ENCODE results near the gene PDGFD. TPM values are rescaled to one million over a fixed set of nuclear protein-coding genes. Genes with fewer than 3 reads are reported as not detected.

The PDGFD gene
- total RNA-seq, 1 donor from 2014 or later = 8.0 TPM

DNA sequence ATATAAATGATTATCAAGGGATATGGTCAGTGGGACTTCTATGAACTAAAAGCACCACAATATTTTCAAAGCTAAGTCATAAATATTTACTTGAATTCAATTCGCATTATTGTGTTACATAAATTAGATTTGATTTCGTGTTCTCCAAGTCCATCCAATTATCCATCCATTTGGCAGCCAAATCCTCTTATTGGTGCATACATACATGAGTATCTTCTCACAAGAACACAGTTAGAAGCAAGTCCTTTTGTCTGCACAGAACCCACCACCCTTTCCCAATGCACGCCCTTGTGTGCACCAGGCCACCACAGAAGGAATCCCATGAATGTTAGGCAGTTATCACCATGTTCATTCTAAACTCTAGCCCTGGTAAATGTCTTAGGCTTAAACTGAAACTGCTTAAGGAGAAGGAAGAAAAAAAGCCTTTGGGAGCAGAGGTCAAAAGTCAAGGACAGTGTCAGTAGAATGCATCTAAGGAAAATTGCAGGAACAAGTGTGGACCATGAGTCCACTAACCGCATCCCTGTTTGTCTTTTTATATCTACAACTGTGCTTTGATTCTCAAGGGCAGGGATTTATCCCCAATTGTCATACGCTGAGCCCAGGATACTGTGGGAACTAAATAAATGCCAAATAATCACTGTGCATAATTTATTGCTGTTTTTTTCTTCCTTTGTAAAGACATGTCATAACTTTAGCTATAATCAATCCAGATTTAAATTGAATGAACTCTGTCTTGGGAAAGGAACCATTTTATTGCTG, 235.7 kb downstream of the PDGFD start:
- peaks cover 2% of the 10 kb centered on the region for H3K27me3 Mint-ChIP-seq
- H3K4me3 Mint-ChIP-seq (ENCODE audit: low read depth) = no peak overlapping the region
- H3K9me3 Mint-ChIP-seq (ENCODE audit: low read depth) = no peaks in the 10 kb centered on the region
- TF ChIP-seq, protein P1, sequence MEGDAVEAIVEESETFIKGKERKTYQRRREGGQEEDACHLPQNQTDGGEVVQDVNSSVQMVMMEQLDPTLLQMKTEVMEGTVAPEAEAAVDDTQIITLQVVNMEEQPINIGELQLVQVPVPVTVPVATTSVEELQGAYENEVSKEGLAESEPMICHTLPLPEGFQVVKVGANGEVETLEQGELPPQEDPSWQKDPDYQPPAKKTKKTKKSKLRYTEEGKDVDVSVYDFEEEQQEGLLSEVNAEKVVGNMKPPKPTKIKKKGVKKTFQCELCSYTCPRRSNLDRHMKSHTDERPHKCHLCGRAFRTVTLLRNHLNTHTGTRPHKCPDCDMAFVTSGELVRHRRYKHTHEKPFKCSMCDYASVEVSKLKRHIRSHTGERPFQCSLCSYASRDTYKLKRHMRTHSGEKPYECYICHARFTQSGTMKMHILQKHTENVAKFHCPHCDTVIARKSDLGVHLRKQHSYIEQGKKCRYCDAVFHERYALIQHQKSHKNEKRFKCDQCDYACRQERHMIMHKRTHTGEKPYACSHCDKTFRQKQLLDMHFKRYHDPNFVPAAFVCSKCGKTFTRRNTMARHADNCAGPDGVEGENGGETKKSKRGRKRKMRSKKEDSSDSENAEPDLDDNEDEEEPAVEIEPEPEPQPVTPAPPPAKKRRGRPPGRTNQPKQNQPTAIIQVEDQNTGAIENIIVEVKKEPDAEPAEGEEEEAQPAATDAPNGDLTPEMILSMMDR (IDR thresholded peaks at IDR 0.05; ENCODE audit: unreplicated experiment) = no peak
- no peak for DNase-seq (ENCODE audit: low spot score, unreplicated experiment)
- H3K27ac Mint-ChIP-seq = no peak overlapping the region
- H3K36me3 Mint-ChIP-seq (ENCODE audit: insufficient read depth) = no peaks in the 10 kb centered on the region
- peaks cover 29% of the 10 kb centered on the region for H3K4me1 Mint-ChIP-seq (ENCODE audit: low read depth)

DNA sequence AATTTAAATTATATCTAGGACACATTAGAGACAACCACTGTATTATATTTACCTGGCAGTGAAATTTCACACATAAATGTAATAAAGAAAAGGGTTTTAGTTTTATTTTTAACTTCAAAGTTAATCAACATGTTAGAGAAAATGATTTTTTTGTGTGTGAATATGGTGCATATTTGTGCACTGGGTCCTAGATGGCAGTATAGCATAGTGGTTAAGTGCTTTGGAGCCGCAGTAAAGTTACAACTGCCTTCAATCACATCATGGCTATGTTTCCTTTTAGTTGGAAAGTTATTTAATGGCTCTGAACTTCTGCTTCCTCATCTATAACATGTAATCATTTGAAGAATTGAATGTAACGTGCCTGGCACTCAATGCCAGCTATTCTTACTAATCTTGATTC, 236.4 kb downstream of the PDGFD start:
- peaks cover 2% of the 10 kb centered on the region for H3K27me3 Mint-ChIP-seq
- DNase-seq (ENCODE audit: low spot score, unreplicated experiment) = no peak
- H3K36me3 Mint-ChIP-seq (ENCODE audit: insufficient read depth) = no peaks in the 10 kb centered on the region
- TF ChIP-seq, protein P1 (IDR thresholded peaks at IDR 0.05; ENCODE audit: unreplicated experiment) = peak; percentile 29
- H3K4me1 Mint-ChIP-seq (ENCODE audit: low read depth) = peaks cover 33% of the 10 kb centered on the region
- H3K9me3 Mint-ChIP-seq (ENCODE audit: low read depth) = no peaks in the 10 kb centered on the region
- no peak overlapping the region for H3K27ac Mint-ChIP-seq
- H3K4me3 Mint-ChIP-seq (ENCODE audit: low read depth) = no peak overlapping the region

DNA sequence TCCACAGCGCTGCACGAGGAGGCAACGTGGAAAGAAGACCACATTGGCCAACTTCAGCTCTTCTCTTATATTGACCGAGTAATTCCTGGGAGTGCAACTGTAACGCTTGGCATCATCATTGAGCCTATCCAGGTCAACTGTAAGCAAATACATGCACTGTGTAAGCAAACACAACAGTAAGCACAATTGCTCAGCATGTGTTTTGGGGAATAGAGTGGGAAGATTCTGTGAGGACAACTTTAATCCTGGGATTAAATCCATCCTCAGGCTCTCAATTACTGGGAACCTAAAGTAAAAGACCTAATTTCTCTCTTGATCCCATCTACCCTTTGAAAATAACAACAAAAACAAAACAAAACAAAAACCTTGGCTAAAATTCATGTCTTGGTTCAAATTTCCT, 237.0 kb downstream of the PDGFD start:
- TF ChIP-seq, protein P1 (IDR thresholded peaks at IDR 0.05; ENCODE audit: unreplicated experiment) = no peak
- Mint-ChIP-seq H3K4me3 (ENCODE audit: low read depth) (no peak overlapping the region), H3K27me3 (peaks cover 2% of the 10 kb centered on the region), H3K4me1 (ENCODE audit: low read depth) (peaks cover 33% of the 10 kb centered on the region), H3K36me3 (ENCODE audit: insufficient read depth) (no peaks in the 10 kb centered on the region), H3K9me3 (ENCODE audit: low read depth) (no peaks in the 10 kb centered on the region), H3K27ac (no peak overlapping the region)
- no peak for DNase-seq (ENCODE audit: low spot score, unreplicated experiment)

DNA sequence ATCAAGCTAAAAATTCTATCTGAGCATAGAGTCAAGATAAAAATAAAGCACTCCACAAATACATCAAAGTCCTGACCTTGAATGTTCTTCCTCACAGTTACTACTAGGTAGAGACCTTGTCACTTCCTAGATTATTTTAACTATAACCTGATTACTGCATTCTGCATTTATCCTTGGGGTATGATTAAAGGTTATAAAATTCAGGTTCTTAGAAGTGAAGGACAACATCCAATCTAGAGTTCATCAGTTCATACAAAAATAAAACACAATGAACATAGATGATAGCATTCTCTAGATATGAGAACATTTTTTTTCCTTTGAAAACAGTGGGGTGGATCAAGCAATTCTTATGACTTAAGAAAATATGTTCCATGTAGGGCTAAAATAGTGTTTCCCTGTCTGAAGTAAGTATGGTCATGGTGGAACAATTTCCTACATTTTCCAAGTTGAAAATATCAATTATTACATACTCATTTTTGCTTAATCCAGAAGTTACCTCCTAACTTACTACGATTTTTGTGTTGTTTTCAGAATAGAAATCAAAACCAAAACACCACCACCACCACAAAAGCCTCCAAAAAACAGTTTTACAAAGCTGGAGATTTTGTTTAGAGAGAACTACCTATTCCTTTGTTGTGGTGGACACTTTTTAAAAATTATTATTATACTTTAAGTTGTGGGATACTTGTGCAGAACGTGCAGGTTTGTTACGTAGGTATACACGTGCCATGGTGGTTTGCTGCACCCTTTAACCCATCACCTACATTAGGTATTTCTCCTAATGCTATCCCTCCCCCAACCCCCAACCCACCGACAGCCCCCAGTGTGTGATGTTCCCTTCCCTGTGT, 239.6 kb downstream of the PDGFD start:
- H3K4me1 Mint-ChIP-seq (ENCODE audit: low read depth) = peaks cover 32% of the 10 kb centered on the region
- H3K4me3 Mint-ChIP-seq (ENCODE audit: low read depth) = no peak overlapping the region
- TF ChIP-seq, protein P1 (IDR thresholded peaks at IDR 0.05; ENCODE audit: unreplicated experiment) = no peak

DNA sequence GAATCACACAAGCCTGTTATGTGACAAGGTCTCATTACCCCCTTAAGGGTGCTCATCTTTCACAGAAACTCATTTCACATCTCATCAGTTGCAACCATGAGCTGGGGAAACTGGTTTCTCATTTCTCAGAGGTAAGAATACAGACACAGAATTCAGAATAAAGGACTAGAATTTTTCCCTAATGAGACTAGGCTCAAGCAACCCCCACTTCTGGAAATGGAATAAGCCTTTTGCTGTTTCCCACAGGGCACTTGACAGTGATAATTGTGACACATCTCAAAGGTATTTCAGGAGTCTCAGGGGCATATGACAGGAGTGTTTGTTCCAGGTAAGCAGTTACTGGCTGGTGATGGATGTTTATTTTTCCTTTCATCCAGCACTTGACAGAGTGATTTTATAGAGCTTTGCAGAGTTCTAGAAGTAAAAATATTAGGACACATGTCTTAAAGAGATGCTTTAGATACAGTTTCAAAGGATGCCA, 240.5 kb downstream of the PDGFD start:
- H3K27me3 Mint-ChIP-seq = no peaks in the 10 kb centered on the region
- H3K4me1 Mint-ChIP-seq (ENCODE audit: low read depth) = peaks cover 31% of the 10 kb centered on the region
- H3K4me3 Mint-ChIP-seq (ENCODE audit: low read depth) = no peak overlapping the region
- H3K9me3 Mint-ChIP-seq (ENCODE audit: low read depth) = no peaks in the 10 kb centered on the region
- H3K36me3 Mint-ChIP-seq (ENCODE audit: insufficient read depth) = no peaks in the 10 kb centered on the region
- peak overlapping the region; percentile 60 for H3K27ac Mint-ChIP-seq
- DNase-seq (ENCODE audit: low spot score, unreplicated experiment) = no peak
- TF ChIP-seq, protein P1 (IDR thresholded peaks at IDR 0.05; ENCODE audit: unreplicated experiment) = no peak

More for the DNA sequence above, 239.6 kb downstream of the PDGFD start:
- H3K27ac Mint-ChIP-seq = peak overlapping the region; percentile 47
- H3K27me3 Mint-ChIP-seq = peaks cover 2% of the 10 kb centered on the region
- H3K36me3 Mint-ChIP-seq (ENCODE audit: insufficient read depth) = no peaks in the 10 kb centered on the region
- no peak for DNase-seq (ENCODE audit: low spot score, unreplicated experiment)
- no peaks in the 10 kb centered on the region for H3K9me3 Mint-ChIP-seq (ENCODE audit: low read depth)
